DOHH2 (cell line): Measurements from ENCODE around the gene CNKSR3.

Source experiments
- CTCF ChIP-seq: fragments of 200-600 bp; sonication (generic); IDR thresholded peaks from one replicate; pipeline ENCODE4 v1.5.1; 2014; ENCODE audit warnings: antibody characterized with exemption, mild to moderate bottlenecking, low read depth, low read length; ENCODE audit not compliant: poor library complexity, severe bottlenecking
- EZH2phosphoT487 ChIP-seq: fragments of 200-600 bp; sonication (generic); IDR thresholded peaks from 2 replicates; pipeline ENCODE4 v1.6.1; 2017; ENCODE audit warnings: borderline replicate concordance, mild to moderate bottlenecking, antibody characterized with exemption, low read length, moderate library complexity, mixed read lengths

GRCh38 chr6:154440022-154440421 is 70.5 kb downstream of the CNKSR3 start:
- TF ChIP-seq CTCF (no peak), EZH2phosphoT487 (no peak)
